ENCODE data around the gene TBC1D2.

- TF ChIP-seq EZH2 (IDR thresholded peaks at IDR 0.05) (no peak), POLR2AphosphoS5 (IDR thresholded peaks at IDR 0.05; ENCODE audit: borderline replicate concordance, low read depth, low read length) (no peak), FOXP2 (optimal IDR thresholded peaks at IDR 0.05; ENCODE audit: control extremely low read depth, extremely low read length, insufficient read depth) (no peak)
Measured at GRCh38 chr9:98161851-98162250, 93.6 kb downstream of the TBC1D2 start.

Data from SK-N-MC (cell line).